HepG2 (cell line): Measurements from ENCODE around the gene PM20D1.

Experiments used
- ADNP ChIP-seq: sonication (generic); formaldehyde crosslinking; IDR thresholded peaks from 2 replicates; pipeline ENCODE4 v1.4.0; 2020; ENCODE audit warnings: missing genetic modification reagents
- JUN ChIP-seq: sonication (generic); formaldehyde crosslinking; IDR thresholded peaks from 2 replicates; pipeline ENCODE4 v1.4.0; 2020; ENCODE audit warnings: mild to moderate bottlenecking, missing genetic modification reagents
- NR2C2 ChIP-seq: sonication (generic); formaldehyde crosslinking; IDR thresholded peaks from 2 replicates; pipeline ENCODE4 v1.4.0; 2020; ENCODE audit warnings: missing genetic modification reagents, mild to moderate bottlenecking, moderate library complexity, borderline replicate concordance
- POLR2A ChIP-seq, 2 experiments: IDR thresholded peaks; 2 replicates each; pipeline ENCODE4 v1.6.1; 2011; ENCODE audit warnings: low read depth in 2 of 2, low read length in 2 of 2, mild to moderate bottlenecking in 1 of 2, moderate library complexity in 1 of 2; ENCODE audit not compliant: insufficient read depth in 1 of 2
- TF ChIP-seq, protein P1 (sequence below): IDR thresholded peaks from 2 replicates; pipeline ENCODE4 v1.6.1; 2016
- TF ChIP-seq, protein P2 (sequence below): sonication (generic); formaldehyde crosslinking; conservative IDR thresholded peaks from 2 replicates; pipeline ENCODE4 v1.4.0; 2020; ENCODE audit warnings: missing genetic modification reagents

GRCh38 chr1:205879974-205880373 is 30.0 kb upstream of the PM20D1 start:
- TF ChIP-seq, protein P1, sequence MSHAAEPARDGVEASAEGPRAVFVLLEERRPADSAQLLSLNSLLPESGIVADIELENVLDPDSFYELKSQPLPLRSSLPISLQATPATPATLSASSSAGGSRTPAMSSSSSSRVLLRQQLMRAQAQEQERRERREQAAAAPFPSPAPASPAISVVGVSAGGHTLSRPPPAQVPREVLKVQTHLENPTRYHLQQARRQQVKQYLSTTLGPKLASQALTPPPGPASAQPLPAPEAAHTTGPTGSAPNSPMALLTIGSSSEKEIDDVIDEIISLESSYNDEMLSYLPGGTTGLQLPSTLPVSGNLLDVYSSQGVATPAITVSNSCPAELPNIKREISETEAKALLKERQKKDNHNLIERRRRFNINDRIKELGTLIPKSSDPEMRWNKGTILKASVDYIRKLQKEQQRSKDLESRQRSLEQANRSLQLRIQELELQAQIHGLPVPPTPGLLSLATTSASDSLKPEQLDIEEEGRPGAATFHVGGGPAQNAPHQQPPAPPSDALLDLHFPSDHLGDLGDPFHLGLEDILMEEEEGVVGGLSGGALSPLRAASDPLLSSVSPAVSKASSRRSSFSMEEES (CRISPR knock-in tag), result no peak
- TF ChIP-seq JUN (CRISPR knock-in tag) (no peak), POLR2A (IDR thresholded peaks at IDR 0.05; ENCODE audit: insufficient read depth in 1 of 2, low read depth in 2 of 2, low read length in 2 of 2) (no peak), NR2C2 (no peak), ADNP (CRISPR knock-in tag) (no peak)
- TF ChIP-seq, protein P2, sequence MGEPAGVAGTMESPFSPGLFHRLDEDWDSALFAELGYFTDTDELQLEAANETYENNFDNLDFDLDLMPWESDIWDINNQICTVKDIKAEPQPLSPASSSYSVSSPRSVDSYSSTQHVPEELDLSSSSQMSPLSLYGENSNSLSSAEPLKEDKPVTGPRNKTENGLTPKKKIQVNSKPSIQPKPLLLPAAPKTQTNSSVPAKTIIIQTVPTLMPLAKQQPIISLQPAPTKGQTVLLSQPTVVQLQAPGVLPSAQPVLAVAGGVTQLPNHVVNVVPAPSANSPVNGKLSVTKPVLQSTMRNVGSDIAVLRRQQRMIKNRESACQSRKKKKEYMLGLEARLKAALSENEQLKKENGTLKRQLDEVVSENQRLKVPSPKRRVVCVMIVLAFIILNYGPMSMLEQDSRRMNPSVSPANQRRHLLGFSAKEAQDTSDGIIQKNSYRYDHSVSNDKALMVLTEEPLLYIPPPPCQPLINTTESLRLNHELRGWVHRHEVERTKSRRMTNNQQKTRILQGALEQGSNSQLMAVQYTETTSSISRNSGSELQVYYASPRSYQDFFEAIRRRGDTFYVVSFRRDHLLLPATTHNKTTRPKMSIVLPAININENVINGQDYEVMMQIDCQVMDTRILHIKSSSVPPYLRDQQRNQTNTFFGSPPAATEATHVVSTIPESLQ (CRISPR knock-in tag), result no peak
